ENCODE data around the gene CAPNS1.

DNA sequence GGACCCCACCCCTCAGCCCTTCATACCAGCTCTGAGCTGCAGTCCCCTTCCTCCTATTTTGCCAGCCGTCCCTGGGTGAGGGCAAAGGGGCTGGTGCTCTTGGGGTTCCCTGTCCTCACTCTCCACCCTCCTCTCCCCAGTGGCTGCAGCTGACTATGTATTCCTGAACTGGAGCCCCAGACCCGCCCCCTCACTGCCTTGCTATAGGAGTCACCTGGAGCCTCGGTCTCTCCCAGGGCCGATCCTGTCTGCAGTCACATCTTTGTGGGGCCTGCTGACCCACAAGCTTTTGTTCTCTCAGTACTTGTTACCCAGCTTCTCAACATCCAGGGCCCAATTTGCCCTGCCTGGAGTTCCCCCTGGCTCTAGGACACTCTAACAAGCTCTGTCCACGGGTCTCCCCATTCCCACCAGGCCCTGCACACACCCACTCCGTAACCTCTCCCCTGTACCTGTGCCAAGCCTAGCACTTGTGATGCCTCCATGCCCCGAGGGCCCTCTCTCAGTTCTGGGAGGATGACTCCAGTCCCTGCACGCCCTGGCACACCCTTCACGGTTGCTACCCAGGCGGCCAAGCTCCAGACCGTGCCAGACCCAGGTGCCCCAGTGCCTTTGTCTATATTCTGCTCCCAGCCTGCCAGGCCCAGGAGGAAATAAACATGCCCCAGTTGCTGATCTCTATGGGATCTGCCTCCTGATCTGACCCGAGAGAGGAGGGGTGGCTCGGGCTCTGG is 10.0 kb downstream of the CAPNS1 start:
- TF ChIP-seq EZH2phosphoT487 (IDR thresholded peaks at IDR 0.05; ENCODE audit: borderline replicate concordance, low read length) (no peak), CTCF (IDR thresholded peaks at IDR 0.05; ENCODE audit: low read depth, low read length, poor library complexity, severe bottlenecking) (no peak)

Measured in DOHH2 (cell line).